HG02943 (cell line): ENCODE measurements around the gene KRTAP9-9.
"Not testable (repeated sequence)": the region's sequence is repeated elsewhere in the genome, so short reads cannot be mapped to it uniquely, and the experiment has no call there.

Experiments used
- ATAC-seq: cut with Tn5 transposase; IDR thresholded peaks from one replicate; pipeline ENCODE4 v1.9.1; 2021; ENCODE audit warnings: mild to moderate bottlenecking, low read depth, moderate library complexity; ENCODE audit not compliant: unreplicated experiment

Gene KRTAP9-9

DNA sequence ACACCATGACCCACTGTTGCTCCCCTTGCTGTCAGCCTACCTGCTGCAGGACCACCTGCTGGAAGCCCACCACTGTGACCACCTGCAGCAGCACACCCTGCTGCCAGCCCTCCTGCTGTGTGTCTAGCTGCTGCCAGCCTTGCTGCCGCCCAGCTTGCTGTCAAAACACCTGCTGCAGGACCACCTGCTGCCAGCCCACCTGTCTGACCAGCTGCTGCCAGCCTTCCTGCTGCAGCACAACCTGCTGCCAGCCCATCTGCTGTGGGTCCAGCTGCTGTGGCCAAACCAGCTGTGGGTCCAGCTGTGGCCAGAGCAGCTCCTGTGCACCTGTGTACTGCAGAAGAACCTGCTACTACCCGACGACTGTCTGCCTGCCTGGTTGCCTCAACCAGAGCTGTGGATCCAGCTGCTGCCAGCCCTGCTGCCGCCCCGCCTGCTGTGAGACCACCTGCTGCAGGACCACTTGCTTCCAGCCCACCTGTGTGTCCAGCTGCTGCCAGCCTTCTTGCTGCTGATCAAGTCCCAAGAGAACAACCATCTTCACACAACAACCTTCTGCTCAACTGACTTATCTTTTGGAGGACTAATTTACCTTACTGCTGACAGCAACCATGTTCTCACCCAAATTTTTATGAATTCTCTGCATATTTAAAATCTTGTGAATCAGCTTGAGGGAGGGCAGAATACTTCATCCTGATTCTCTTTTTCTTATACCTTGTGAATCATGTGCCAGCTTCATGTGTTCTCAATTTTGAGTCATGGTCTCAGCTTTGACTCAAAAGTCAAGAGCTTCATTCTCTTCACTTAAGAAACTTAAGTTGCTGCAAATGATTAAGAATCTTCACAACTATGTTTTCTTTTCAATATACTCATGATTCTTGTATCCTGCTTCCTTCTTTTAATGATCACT is at the start of gene KRTAP9-9:
Gene KRTAP9-9 (plus strand): TSS at position 4 of the 910 bp plus-strand sequence.
- ATAC-seq, result not testable (repeated sequence)

DNA sequence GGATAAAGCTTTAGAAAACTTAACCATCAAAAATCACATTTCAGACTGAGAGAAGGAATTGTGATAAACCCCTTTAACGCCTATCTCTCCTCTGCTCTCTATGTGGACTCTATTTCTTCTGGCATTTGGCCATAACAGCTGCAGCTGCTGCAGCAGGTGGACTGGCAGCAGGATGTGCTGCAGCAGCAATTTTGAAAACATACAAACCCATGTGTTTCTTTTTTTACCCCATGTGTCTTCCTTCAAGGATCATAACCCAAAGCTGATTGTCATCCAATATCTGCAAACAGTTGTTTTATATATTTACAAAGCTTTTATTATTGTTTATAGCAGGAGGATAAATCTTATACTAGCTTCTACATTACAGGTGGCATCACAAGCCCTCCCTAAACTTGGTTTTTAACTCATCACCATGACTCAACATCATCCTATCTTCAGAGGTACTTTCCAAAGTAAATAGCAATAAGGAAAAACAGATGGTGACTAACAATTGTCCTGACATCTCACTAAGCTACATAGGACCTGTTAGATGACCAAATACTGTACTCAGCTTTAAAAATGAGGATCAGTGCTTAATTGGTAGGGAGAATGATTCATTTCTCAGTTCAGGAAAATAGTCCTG is 43.2 kb upstream of the KRTAP9-9 start:
- no peak for ATAC-seq

DNA sequence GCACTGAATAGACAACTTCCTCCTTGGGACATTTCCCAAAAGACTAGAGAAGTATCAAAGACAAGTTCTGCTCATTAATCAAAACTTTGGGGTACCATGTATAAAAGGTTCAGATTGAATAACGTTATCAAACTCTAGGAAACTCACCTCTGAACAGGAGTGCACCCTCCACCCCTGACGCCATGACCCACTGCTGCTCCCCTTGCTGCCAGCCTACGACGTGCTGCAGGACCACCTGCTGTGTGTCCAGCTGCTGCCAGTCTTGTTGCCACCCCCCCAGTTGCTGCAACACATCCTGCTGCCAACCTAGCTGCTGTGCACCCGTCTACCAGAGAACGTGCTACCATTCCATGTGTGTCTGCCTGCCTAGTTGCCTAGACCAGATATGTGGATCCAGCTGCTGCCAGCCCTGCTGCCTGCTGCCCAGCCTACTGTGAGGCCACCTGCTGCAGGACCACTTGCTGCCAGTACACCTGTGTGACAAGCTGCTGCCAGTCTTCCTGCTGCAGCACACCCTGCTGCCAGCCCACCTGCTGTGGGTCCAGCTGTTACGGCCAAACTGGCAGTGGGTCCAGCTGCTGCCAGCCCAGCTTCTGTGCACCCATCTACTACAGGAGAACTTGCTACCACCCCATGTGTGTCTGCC is 42.5 kb upstream of the KRTAP9-9 start:
- ATAC-seq, result no peak

DNA sequence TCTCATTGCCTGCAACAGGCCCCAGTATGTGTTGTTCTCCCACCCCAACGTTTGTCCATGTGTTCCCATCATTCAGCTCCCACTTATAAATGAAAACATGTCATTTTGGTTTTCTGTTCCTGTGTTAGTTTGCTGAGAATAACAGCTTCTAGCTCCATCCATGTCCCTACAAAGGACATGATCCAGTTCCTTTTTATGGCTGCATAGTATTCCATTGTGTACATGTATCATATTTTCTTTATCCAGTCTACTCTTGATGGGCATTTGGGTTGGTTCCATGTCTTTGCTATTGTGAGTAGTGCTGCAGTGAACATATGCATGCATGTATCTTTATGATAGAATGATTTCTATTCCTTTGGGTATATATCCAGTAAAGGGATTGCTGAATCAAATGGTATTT is 39.5 kb upstream of the KRTAP9-9 start:
- no peak for ATAC-seq

DNA sequence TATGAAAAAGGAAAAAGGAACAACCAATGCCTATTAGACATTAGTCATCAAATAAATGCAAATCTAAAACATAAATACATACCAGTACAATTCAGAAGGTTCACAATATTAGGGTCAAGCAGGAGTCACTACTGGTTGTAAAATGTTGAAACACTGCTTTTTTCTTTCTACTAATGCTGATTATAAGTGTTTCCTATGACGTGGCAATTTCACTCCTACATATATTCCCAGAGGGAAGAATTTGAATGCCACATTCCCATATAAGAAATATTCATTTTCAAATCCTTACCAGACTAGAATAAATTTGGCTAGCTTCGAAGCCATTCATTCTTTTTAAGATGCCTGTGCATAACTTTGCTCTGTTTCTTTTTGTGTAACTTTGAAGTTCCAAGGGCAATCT is 31.4 kb upstream of the KRTAP9-9 start:
- no peak for ATAC-seq

DNA sequence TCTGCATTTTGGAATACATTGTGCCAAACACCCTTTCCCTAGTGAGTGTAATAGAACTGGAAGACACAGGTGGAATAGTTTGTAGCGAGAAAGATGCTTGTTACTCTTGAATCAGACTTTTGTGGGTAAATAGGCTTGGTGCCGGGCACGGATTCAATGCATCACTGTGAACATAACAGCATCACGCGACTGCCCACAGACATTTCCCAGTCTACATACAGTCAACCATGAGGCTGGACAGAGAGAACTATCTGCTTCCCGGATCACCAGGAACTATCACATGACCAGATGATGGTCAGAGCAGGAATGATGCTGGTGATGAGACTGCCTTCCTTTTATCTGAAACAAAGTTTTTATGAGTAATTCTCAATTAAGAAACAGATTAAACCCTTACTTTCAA is 29.1 kb upstream of the KRTAP9-9 start:
- ATAC-seq, result no peak

DNA sequence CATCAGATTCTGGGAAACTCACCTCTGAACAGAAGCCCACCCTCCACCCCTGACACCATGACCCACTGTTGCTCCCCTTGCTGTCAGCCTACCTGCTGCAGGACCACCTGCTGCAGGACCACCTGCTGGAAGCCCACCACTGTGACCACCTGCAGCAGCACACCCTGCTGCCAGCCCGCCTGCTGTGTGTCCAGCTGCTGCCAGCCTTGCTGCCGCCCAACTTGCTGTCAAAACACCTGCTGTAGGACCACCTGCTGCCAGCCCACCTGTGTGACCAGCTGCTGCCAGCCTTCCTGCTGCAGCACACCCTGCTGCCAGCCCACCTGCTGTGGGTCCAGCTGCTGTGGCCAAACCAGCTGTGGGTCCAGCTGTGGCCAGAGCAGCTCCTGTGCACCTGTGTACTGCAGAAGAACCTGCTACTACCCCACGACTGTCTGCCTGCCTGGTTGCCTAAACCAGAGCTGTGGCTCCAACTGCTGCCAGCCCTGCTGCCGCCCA is 28.5 kb upstream of the KRTAP9-9 start, which contains the start of gene KRTAP9-2:
Gene KRTAP9-2 (plus strand): TSS at position 51 of the 498 bp plus-strand sequence. CDS start 7 bp downstream, at position 58.
- ATAC-seq, result not testable (repeated sequence)

DNA sequence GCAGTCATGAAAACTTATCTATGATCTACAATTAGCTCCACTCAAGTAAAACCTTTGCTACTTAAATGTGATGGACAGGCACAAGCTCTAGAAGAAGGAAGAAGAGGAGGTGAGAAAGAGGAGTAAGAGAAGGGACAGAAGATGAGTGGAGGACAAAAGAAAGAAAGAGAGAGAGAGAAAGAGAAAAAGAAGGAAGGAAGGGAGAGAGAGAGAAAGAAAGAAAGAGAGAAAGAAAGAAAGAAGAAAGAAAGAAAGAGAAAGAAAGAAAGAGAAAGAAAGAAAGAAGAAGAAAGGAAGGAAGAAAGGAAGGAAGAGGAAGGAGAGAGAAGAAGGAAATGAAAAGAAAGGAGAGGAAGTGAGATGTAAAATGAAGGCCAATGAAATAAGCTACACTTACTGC is 25.1 kb upstream of the KRTAP9-9 start:
- ATAC-seq, result no peak

DNA sequence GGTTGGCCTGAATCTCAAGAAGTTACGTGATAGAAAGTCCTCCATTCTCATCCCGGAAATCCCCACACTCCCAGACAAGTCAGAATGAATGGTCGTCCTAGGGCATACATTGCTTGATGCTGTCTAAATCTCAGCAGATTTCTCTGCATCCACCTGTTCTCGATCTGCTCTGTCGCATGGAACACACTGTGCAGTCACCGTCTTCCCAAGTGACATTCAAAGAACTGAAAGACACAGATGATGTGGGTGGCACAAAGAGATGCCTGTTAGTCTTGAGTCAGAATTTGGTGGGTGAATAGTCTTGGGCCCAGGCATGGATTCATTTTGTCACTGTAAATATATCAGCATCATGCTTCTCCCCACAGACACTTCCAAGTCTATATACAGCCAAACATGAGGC is 23.5 kb upstream of the KRTAP9-9 start:
- ATAC-seq, result no peak

DNA sequence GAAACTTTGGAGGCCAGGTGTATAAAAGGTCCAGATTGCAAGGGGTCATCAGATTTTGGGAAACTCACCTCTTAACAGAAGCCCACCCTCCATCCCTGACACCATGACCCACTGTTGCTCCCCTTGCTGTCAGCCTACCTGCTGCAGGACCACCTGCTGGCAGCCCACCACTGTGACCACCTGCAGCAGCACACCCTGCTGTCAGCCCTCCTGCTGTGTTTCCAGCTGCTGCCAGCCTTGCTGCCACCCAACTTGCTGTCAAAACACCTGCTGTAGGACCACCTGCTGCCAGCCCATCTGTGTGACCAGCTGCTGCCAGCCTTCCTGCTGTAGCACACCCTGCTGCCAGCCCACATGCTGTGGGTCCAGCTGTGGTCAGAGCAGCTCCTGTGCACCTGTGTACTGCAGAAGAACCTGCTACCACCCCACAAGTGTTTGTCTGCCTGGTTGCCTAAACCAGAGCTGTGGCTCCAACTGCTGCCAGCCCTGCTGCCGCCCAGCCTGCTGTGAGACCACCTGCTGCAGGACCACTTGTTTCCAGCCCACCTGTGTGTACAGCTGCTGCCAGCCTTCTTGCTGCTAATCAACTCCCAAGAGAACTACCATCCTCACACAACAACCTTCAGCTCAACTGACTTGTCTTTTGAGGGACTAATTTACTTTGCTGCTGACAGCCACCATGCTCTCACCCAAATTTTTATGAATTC is 22.6 kb upstream of the KRTAP9-9 start, which contains the start of gene KRTAP9-3:
Gene KRTAP9-3 (plus strand): TSS at position 51 of the 707 bp plus-strand sequence. CDS start 53 bp downstream, at position 104.
- not testable (repeated sequence) for ATAC-seq

DNA sequence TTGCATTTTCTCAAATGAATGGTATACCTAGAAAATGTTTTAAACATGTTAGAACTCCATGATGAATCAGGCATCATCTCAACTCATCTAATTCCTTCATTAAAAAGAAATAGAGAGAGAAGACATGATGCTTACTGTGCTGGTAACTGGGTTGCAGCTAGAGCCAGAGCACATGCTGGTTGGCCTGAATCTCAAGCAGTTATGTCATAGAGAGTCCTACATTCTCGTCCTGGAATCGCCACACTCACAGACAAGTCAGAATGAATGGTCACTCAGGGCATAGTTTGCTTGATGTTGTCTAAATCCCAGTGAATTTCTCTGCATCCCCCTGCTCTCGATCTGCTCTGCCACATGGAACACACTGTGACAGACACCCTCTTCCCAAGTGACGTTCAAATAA is 18.1 kb upstream of the KRTAP9-9 start:
- not testable (repeated sequence) for ATAC-seq

DNA sequence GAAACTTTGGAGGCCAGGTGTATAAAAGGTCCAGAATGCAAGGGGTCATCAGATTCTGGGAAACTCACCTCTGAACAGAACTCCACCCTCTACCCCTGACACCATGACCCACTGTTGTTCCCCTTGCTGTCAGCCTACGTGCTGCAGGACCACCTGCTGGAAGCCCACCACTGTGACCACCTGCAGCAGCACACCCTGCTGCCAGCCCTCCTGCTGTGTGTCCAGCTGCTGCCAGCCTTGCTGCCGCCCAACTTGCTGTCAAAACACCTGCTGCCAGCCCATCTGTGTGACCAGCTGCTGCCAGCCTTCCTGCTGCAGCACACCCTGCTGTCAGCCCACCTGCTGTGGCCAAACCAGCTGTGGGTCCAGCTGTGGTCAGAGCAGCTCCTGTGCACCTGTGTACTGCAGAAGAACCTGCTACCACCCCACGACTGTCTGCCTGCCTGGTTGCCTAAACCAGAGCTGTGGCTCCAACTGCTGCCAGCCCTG is 17.2 kb upstream of the KRTAP9-9 start, which contains the start of gene KRTAP9-8:
Gene KRTAP9-8 (plus strand): TSS at position 51 of the 489 bp plus-strand sequence. CDS start 53 bp downstream, at position 104.
- not testable (repeated sequence) for ATAC-seq

DNA sequence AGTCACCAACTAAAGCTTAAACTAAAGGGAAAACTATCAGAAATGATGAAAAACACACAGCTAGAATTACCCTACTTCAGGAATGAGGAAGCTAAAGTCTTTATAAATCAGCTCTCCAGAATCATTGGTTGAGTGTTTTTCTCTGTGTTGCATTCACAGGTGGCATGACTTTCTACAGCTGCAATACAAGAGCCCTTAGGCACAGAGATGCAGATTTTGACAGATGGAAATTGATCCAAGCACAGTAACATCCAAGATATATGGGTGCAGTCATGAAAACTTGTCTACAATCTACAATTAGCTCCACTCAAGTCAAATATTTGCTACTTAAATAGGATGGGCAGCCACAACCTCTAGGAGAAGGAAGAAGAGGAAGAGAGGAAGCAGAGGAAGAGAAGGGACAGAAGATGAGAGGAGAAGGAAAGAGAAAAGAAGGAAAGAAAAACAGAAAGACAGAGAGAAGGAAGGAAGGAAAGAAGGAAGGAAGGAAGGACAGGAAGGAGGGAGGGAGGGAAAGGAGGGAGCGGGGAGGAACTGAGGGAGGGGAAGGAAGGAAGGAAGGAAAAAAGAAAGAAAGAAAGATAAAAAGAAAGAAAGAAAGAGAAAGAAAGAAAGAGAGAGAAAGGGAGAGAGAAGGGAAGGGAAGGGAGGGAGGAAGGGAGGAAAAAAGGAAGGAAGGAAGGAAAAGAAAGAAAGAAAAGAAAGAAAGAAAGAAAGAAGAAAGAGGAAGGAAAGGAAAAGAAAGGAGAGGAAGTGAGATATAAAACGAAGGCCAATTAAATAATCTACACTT is 8.0 kb upstream of the KRTAP9-9 start:
- ATAC-seq, result not testable (repeated sequence)

DNA sequence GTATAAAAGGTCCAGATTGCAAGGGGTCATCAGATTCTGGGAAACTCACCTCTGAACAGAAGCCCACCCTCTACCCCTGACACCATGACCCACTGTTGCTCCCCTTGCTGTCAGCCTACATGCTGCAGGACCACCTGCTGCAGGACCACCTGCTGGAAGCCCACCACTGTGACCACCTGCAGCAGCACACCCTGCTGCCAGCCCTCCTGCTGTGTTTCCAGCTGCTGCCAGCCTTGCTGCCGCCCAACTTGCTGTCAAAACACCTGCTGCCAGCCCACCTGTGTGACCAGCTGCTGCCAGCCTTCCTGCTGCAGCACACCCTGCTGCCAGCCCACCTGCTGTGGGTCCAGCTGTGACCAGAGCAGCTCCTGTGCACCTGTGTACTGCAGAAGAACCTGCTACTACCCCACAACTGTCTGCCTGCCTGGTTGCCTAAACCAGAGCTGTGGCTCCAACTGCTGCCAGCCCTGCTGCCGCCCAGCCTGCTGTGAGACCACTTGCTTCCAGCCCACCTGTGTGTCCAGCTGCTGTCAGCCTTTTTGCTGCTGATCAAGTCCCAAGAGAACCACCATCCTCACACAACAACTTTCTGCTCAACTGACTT is 5.4 kb upstream of the KRTAP9-9 start, which contains the start of gene KRTAP9-4:
Gene KRTAP9-4 (plus strand): TSS at position 51 of the 604 bp plus-strand sequence. CDS start 34 bp downstream, at position 85.
- ATAC-seq, result not testable (repeated sequence)

DNA sequence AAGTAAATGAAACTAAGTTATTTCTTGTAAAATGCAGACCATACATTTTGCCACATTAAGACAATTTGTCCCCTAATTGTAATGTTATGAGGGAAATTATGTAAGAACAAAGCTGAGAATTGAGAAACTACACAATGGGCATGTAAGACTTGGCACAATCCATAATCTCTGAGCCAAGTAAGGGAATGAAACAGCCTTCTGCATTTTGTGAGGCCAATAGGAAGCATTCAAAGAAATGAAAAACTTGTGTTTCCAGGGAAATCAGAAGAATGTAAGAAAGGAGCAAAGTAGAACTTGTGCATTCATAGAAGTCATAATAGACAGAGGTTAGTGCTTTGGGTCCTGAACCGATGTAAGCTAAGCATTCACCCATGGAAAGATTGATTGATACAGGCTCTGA is 3.9 kb upstream of the KRTAP9-9 start:
- ATAC-seq, result no peak

DNA sequence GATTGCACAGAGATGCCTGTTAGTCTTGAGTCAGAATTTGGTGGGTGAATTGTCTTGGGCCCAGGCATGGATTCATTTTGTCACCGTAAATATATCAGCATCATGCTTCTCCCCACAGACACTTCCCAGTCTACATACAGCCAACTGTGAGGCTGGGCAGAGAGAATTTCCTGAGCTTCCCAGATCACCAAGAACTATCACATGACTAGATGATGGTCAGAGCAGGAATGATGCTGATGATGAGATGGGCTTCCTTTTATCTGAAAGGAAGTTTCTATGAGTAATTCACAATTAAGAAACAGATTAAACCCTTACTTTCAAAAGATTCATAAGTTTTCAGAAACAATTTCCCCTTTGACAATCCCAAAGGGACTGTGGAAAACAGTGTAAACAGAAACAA is 323 bp upstream of the KRTAP9-9 start:
- no peak for ATAC-seq

DNA sequence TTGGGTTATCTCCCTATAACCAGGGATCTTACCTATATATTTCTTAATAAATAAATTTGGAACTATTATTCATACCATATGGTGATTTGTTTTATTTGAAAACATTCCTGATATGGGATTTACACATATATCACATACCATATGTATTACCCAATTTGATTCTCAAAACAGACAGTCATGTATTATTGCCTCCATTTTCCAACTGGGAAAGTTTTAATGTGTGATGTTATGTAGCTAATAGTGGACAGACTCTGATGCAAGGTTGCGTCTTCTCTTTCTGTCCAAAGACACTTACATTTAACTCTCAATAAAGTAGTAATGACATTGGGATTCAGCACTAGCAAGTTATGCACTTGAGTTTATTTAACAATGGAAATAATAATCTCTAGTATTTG is 1.1 kb downstream of the KRTAP9-9 start:
- ATAC-seq, result no peak

DNA sequence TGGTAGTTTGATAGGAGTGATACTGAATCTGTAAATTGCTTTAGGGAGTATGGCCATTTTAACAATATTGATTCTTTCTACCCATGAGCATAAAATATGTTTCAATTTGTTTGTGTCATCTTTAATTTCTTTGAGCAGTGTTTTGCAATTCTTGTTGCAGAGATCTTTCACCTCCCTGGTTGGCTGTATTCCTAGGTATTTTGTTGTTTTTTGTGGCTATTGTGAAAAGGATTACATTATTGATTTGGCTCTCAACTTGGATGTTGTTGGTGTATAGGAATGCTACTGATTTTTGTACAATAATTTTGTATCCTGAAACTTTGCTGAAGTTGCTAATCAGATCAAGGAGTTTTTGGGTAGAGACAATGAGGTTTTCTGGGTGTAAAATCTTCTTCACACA is 3.2 kb downstream of the KRTAP9-9 start:
- ATAC-seq, result no peak

DNA sequence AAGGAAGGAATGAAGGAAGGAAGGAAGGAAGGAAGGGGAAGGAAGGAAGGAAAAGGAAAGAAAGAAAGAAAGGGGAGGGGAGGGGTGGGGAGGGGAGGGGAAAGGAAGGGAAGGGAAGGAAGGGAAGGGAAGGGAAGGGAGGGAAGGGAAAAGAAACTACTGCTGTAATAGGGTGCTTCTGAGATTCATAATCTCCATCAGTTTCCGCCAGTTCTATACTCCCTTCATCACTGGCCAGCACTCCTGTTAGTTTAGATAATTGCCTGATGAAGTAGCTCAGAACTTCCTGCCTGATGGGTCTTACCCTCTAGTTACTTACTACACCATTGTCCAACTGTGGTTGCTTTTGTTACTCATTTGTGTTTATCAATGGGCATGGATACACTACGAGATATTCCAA is 8.0 kb downstream of the KRTAP9-9 start:
- ATAC-seq, result no peak
